Measurements from ENCODE around the gene EGR2. TPM values are rescaled to one million over a fixed set of nuclear protein-coding genes. Genes with fewer than 3 reads are reported as not detected.

EGR2 gene
- total RNA-seq, 1 experiment from 2014 or later: 0.92 TPM

DNA sequence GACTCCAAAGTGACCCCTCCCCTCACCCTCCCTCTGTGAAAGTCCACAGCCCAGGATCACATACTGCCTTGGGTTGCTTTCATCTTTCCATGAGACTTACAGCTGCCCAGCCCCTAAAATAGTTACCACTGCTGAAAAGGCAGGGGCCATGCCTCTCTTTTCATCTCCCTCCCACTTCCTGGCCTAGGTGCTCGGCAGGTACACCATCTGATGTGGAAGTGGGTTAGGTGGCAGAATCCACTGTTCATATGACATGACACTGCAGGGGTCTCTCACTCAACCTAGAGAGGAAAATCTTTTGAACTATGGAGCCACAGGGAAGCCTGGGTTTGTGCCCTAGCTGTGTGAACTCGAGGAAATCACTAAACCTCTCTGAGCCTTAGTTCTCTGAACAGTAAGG is 50.4 kb downstream of the EGR2 start:
- TF ChIP-seq, protein P1, sequence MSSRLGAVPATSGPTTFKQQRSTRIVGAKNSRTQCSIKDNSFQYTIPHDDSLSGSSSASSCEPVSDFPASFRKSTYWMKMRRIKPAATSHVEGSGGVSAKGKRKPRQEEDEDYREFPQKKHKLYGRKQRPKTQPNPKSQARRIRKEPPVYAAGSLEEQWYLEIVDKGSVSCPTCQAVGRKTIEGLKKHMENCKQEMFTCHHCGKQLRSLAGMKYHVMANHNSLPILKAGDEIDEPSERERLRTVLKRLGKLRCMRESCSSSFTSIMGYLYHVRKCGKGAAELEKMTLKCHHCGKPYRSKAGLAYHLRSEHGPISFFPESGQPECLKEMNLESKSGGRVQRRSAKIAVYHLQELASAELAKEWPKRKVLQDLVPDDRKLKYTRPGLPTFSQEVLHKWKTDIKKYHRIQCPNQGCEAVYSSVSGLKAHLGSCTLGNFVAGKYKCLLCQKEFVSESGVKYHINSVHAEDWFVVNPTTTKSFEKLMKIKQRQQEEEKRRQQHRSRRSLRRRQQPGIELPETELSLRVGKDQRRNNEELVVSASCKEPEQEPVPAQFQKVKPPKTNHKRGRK (CRISPR knock-in tag; IDR thresholded peaks at IDR 0.05; ENCODE audit: borderline replicate concordance): no peak
- TF ChIP-seq, protein P2, sequence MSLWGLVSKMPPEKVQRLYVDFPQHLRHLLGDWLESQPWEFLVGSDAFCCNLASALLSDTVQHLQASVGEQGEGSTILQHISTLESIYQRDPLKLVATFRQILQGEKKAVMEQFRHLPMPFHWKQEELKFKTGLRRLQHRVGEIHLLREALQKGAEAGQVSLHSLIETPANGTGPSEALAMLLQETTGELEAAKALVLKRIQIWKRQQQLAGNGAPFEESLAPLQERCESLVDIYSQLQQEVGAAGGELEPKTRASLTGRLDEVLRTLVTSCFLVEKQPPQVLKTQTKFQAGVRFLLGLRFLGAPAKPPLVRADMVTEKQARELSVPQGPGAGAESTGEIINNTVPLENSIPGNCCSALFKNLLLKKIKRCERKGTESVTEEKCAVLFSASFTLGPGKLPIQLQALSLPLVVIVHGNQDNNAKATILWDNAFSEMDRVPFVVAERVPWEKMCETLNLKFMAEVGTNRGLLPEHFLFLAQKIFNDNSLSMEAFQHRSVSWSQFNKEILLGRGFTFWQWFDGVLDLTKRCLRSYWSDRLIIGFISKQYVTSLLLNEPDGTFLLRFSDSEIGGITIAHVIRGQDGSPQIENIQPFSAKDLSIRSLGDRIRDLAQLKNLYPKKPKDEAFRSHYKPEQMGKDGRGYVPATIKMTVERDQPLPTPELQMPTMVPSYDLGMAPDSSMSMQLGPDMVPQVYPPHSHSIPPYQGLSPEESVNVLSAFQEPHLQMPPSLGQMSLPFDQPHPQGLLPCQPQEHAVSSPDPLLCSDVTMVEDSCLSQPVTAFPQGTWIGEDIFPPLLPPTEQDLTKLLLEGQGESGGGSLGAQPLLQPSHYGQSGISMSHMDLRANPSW (CRISPR knock-in tag; conservative IDR thresholded peaks at IDR 0.05; ENCODE audit: low read depth): no peak
- TF ChIP-seq IRF2 (CRISPR knock-in tag; IDR thresholded peaks at IDR 0.05; ENCODE audit: borderline replicate concordance, low read depth) (no peak), SP1 (CRISPR knock-in tag; conservative IDR thresholded peaks at IDR 0.05) (no peak), FOXP1 (CRISPR knock-in tag; IDR thresholded peaks at IDR 0.05; ENCODE audit: borderline replicate concordance) (no peak), JAZF1 (CRISPR knock-in tag; IDR thresholded peaks at IDR 0.05) (no peak), ZNF423 (CRISPR knock-in tag; IDR thresholded peaks at IDR 0.05) (no peak), MXD4 (CRISPR knock-in tag; IDR thresholded peaks at IDR 0.05; ENCODE audit: borderline replicate concordance) (no peak), HMGA2 (CRISPR knock-in tag; IDR thresholded peaks at IDR 0.05) (no peak), ZNF416 (CRISPR knock-in tag; IDR thresholded peaks at IDR 0.05) (no peak), ATF1 (CRISPR knock-in tag; IDR thresholded peaks at IDR 0.05) (no peak)
- TF ChIP-seq, protein P3, sequence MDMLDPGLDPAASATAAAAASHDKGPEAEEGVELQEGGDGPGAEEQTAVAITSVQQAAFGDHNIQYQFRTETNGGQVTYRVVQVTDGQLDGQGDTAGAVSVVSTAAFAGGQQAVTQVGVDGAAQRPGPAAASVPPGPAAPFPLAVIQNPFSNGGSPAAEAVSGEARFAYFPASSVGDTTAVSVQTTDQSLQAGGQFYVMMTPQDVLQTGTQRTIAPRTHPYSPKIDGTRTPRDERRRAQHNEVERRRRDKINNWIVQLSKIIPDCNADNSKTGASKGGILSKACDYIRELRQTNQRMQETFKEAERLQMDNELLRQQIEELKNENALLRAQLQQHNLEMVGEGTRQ (CRISPR knock-in tag; IDR thresholded peaks at IDR 0.05): no peak
- TF ChIP-seq, protein P4, sequence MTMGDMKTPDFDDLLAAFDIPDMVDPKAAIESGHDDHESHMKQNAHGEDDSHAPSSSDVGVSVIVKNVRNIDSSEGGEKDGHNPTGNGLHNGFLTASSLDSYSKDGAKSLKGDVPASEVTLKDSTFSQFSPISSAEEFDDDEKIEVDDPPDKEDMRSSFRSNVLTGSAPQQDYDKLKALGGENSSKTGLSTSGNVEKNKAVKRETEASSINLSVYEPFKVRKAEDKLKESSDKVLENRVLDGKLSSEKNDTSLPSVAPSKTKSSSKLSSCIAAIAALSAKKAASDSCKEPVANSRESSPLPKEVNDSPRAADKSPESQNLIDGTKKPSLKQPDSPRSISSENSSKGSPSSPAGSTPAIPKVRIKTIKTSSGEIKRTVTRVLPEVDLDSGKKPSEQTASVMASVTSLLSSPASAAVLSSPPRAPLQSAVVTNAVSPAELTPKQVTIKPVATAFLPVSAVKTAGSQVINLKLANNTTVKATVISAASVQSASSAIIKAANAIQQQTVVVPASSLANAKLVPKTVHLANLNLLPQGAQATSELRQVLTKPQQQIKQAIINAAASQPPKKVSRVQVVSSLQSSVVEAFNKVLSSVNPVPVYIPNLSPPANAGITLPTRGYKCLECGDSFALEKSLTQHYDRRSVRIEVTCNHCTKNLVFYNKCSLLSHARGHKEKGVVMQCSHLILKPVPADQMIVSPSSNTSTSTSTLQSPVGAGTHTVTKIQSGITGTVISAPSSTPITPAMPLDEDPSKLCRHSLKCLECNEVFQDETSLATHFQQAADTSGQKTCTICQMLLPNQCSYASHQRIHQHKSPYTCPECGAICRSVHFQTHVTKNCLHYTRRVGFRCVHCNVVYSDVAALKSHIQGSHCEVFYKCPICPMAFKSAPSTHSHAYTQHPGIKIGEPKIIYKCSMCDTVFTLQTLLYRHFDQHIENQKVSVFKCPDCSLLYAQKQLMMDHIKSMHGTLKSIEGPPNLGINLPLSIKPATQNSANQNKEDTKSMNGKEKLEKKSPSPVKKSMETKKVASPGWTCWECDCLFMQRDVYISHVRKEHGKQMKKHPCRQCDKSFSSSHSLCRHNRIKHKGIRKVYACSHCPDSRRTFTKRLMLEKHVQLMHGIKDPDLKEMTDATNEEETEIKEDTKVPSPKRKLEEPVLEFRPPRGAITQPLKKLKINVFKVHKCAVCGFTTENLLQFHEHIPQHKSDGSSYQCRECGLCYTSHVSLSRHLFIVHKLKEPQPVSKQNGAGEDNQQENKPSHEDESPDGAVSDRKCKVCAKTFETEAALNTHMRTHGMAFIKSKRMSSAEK (CRISPR knock-in tag; IDR thresholded peaks at IDR 0.05; ENCODE audit: borderline replicate concordance): no peak
- TF ChIP-seq, protein P5, sequence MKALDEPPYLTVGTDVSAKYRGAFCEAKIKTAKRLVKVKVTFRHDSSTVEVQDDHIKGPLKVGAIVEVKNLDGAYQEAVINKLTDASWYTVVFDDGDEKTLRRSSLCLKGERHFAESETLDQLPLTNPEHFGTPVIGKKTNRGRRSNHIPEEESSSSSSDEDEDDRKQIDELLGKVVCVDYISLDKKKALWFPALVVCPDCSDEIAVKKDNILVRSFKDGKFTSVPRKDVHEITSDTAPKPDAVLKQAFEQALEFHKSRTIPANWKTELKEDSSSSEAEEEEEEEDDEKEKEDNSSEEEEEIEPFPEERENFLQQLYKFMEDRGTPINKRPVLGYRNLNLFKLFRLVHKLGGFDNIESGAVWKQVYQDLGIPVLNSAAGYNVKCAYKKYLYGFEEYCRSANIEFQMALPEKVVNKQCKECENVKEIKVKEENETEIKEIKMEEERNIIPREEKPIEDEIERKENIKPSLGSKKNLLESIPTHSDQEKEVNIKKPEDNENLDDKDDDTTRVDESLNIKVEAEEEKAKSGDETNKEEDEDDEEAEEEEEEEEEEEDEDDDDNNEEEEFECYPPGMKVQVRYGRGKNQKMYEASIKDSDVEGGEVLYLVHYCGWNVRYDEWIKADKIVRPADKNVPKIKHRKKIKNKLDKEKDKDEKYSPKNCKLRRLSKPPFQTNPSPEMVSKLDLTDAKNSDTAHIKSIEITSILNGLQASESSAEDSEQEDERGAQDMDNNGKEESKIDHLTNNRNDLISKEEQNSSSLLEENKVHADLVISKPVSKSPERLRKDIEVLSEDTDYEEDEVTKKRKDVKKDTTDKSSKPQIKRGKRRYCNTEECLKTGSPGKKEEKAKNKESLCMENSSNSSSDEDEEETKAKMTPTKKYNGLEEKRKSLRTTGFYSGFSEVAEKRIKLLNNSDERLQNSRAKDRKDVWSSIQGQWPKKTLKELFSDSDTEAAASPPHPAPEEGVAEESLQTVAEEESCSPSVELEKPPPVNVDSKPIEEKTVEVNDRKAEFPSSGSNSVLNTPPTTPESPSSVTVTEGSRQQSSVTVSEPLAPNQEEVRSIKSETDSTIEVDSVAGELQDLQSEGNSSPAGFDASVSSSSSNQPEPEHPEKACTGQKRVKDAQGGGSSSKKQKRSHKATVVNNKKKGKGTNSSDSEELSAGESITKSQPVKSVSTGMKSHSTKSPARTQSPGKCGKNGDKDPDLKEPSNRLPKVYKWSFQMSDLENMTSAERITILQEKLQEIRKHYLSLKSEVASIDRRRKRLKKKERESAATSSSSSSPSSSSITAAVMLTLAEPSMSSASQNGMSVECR (CRISPR knock-in tag; IDR thresholded peaks at IDR 0.05; ENCODE audit: borderline replicate concordance): no peak
- no peaks in the 10 kb centered on the region for H3K36me3 Mint-ChIP-seq

More for the DNA sequence above, 50.4 kb downstream of the EGR2 start:
- no peak for ATAC-seq
- ChIA-PET POLR2A (no interaction called here), CTCF (no interaction called here)
- no peak overlapping the region for H3K27ac Mint-ChIP-seq
- H3K4me1 Mint-ChIP-seq: peaks cover 34% of the 10 kb centered on the region
- DNase-seq (ENCODE audit: low spot score): no peak
- no peaks in the 10 kb centered on the region; the same call in 1 of the 2 replicates for H3K27me3 Mint-ChIP-seq (ENCODE audit: low read depth)
- no peak overlapping the region for H3K4me3 Mint-ChIP-seq
- H3K9me3 Mint-ChIP-seq: no peaks in the 10 kb centered on the region
